IMR-90 (cell line): ENCODE measurements around the gene CCDC43. TPM values are rescaled to one million over a fixed set of nuclear protein-coding genes. Genes with fewer than 3 reads are reported as not detected.

Experiments used
- ATAC-seq: fragments of 200-7000 bp; cut with Tn5 transposase; 2 replicates; pipeline ENCODE4 v1.9.1; 2020; ENCODE audit warnings: low read depth, mild to moderate bottlenecking, moderate library complexity
- BruUV-seq: library from RNA; stranded (reverse); fragments of 400-500 nt; replicated peaks from 2 replicates; lab custom pipeline; 2021; lab: Mats Ljungman, UMichigan
- CTCF ChIA-PET: fragments of 300-600 bp; formaldehyde crosslinking; extraction: SDS; loops from one replicate; lab custom pipeline; 2021; ENCODE audit warnings: antibody characterized with exemption; lab: Yijun Ruan, JAX
- POLR2A ChIA-PET: fragments of 300-600 bp; sonication (Branson Sonifier 250); formaldehyde crosslinking; loops from one replicate; lab custom pipeline; 2022; ENCODE audit warnings: antibody characterized with exemption; ENCODE audit not compliant: unreplicated experiment; lab: Charles Lee
- DNase-seq: peaks from one replicate; pipeline ENCODE4 v3.0.0; 2013
- H2AFZ ChIP-seq: replicated peaks from 2 replicates; pipeline ENCODE3; 2013; ENCODE audit warnings: low read length, mild to moderate bottlenecking; ENCODE audit not compliant: poor library complexity
- H2AK5ac ChIP-seq: 2 replicates; pipeline ENCODE4 v1.6.1; 2013; ENCODE audit warnings: low read depth, low read length, inconsistent platforms
- H2AK9ac ChIP-seq: replicated peaks from 2 replicates; pipeline ENCODE3; 2013; ENCODE audit warnings: mild to moderate bottlenecking, low read depth, low read length, moderate library complexity; ENCODE audit not compliant: poor library complexity
- H2BK120ac ChIP-seq: 2 replicates; pipeline ENCODE4 v1.6.1; 2013; ENCODE audit warnings: low read depth, low read length, inconsistent platforms
- H2BK15ac ChIP-seq: 3 replicates; pipeline ENCODE4 v1.6.1; 2013; ENCODE audit warnings: low read depth, low read length, inconsistent platforms
- H2BK20ac ChIP-seq: 2 replicates; pipeline ENCODE4 v1.6.1; 2013; ENCODE audit warnings: low read depth, mild to moderate bottlenecking, inconsistent platforms, low read length, moderate library complexity
- H2BK5ac ChIP-seq: 2 replicates; pipeline ENCODE4 v1.6.1; 2013; ENCODE audit warnings: mild to moderate bottlenecking, low read depth, low read length, inconsistent platforms; ENCODE audit not compliant: poor library complexity, severe bottlenecking
- H3K14ac ChIP-seq: replicated peaks from 2 replicates; pipeline ENCODE4 v1.6.1; 2013; ENCODE audit warnings: low read depth, low read length, inconsistent platforms
- H3K18ac ChIP-seq: 2 replicates; pipeline ENCODE4 v1.6.1; 2013; ENCODE audit warnings: low read depth, low read length, control low read depth
- H3K23ac ChIP-seq: 2 replicates; pipeline ENCODE4 v1.6.1; 2013; ENCODE audit warnings: low read depth, low read length, inconsistent platforms
- H3K27ac ChIP-seq: 2 replicates; pipeline ENCODE4 v1.5.1; 2013; ENCODE audit warnings: mild to moderate bottlenecking, control low read depth, low read length; ENCODE audit not compliant: insufficient read depth
- H3K27me3 ChIP-seq: 2 replicates; pipeline ENCODE4 v1.6.1; 2013; ENCODE audit warnings: low read length; ENCODE audit not compliant: control insufficient read depth, insufficient read depth
- H3K36me3 ChIP-seq: 2 replicates; pipeline ENCODE4 v1.6.1; 2013; ENCODE audit warnings: low read length, mixed read lengths; ENCODE audit not compliant: control insufficient read depth, insufficient read depth
- H3K4ac ChIP-seq: 2 replicates; pipeline ENCODE4 v1.6.1; 2013; ENCODE audit warnings: low read depth, low read length, inconsistent platforms
- H3K4me1 ChIP-seq: 2 replicates; pipeline ENCODE4 v1.6.1; 2013; ENCODE audit warnings: low read length, mixed read lengths; ENCODE audit not compliant: control insufficient read depth, insufficient read depth
- H3K4me2 ChIP-seq: 2 replicates; pipeline ENCODE4 v1.6.1; 2013; ENCODE audit warnings: low read depth, mild to moderate bottlenecking, control low read depth, low read length, moderate library complexity
- H3K4me3 ChIP-seq: 2 replicates; pipeline ENCODE4 v1.5.1; 2013; ENCODE audit warnings: low read depth, mild to moderate bottlenecking, control low read depth, low read length, moderate library complexity; ENCODE audit not compliant: insufficient read depth
- H3K56ac ChIP-seq: 2 replicates; pipeline ENCODE4 v1.6.1; 2013; ENCODE audit warnings: low read length, inconsistent platforms; ENCODE audit not compliant: insufficient read depth; ENCODE audit errors: extremely low read depth
- H3K79me1 ChIP-seq, 2 experiments: 2 replicates each; pipeline ENCODE4 v1.6.1; 2013; ENCODE audit warnings: low read length in 2 of 2, inconsistent platforms in 1 of 2, low read depth in 1 of 2
- H3K9ac ChIP-seq: 2 replicates; pipeline ENCODE4 v1.6.1; 2013; ENCODE audit warnings: low read depth, low read length, control low read depth
- H3K9me1 ChIP-seq: 2 replicates; pipeline ENCODE4 v1.6.1; 2013; ENCODE audit warnings: low read length, inconsistent platforms; ENCODE audit not compliant: insufficient read depth
- H3K9me3 ChIP-seq: 2 replicates; pipeline ENCODE4 v1.6.1; 2013; ENCODE audit warnings: low read length; ENCODE audit not compliant: control insufficient read depth, insufficient read depth
- H4K20me1 ChIP-seq: 2 replicates; pipeline ENCODE4 v1.6.1; 2013; ENCODE audit warnings: low read length, inconsistent platforms; ENCODE audit not compliant: insufficient read depth
- H4K5ac ChIP-seq: 2 replicates; pipeline ENCODE4 v1.6.1; 2013; ENCODE audit warnings: mild to moderate bottlenecking, low read depth, low read length, control low read depth
- H4K8ac ChIP-seq, 2 experiments: 2 replicates each; pipeline ENCODE4 v1.6.1; 2013; ENCODE audit warnings: low read depth in 2 of 2, low read length in 2 of 2, control low read depth in 1 of 2, inconsistent platforms in 1 of 2
- H4K91ac ChIP-seq: 2 replicates; pipeline ENCODE4 v1.6.1; 2013; ENCODE audit warnings: low read depth, low read length, inconsistent platforms; ENCODE audit not compliant: insufficient read depth
- BHLHE40 ChIP-seq: fragments of 150-350 bp; IDR thresholded peaks from 2 replicates; pipeline ENCODE4 v1.6.1; 2016; ENCODE audit warnings: mild to moderate bottlenecking, low read depth, low read length
- CEBPB ChIP-seq: IDR thresholded peaks from 2 replicates; pipeline ENCODE4 v1.6.1; 2012; ENCODE audit warnings: low read depth, low read length, improper control_type of control experiment
- CHD1 ChIP-seq: IDR thresholded peaks from 2 replicates; pipeline ENCODE4 v1.6.1; 2012; ENCODE audit warnings: low read depth, low read length, improper control_type of control experiment
- CTCF ChIP-seq: conservative IDR thresholded peaks from 2 replicates; pipeline ENCODE4 v1.5.1; 2012; ENCODE audit warnings: mild to moderate bottlenecking, low read depth, low read length, improper control_type of control experiment
- ELK1 ChIP-seq: fragments of 150-350 bp; IDR thresholded peaks from 2 replicates; pipeline ENCODE4 v1.6.1; 2016; ENCODE audit warnings: low read depth, mild to moderate bottlenecking, low read length, moderate library complexity, borderline replicate concordance
- FOS ChIP-seq: fragments of 150-350 bp; IDR thresholded peaks from 2 replicates; pipeline ENCODE4 v1.6.1; 2016; ENCODE audit warnings: low read depth, low read length
- MAFK ChIP-seq: IDR thresholded peaks from 2 replicates; pipeline ENCODE4 v1.6.1; 2012; ENCODE audit warnings: low read depth, low read length, improper control_type of control experiment
- MAZ ChIP-seq: IDR thresholded peaks from 2 replicates; pipeline ENCODE4 v1.6.1; 2012; ENCODE audit warnings: low read depth, mild to moderate bottlenecking, low read length, improper control_type of control experiment, moderate library complexity, borderline replicate concordance
- MXI1 ChIP-seq: IDR thresholded peaks from 2 replicates; pipeline ENCODE4 v1.6.1; 2012; ENCODE audit warnings: low read depth, mild to moderate bottlenecking, low read length, moderate library complexity, borderline replicate concordance
- NFE2L2 ChIP-seq: fragments of 150-350 bp; IDR thresholded peaks from 2 replicates; pipeline ENCODE4 v1.6.1; 2016; ENCODE audit warnings: low read depth, mild to moderate bottlenecking, low read length
- POLR2A ChIP-seq: IDR thresholded peaks from 2 replicates; pipeline ENCODE4 v1.6.1; 2012; ENCODE audit warnings: mild to moderate bottlenecking, low read depth, low read length
- RAD21 ChIP-seq: IDR thresholded peaks from 2 replicates; pipeline ENCODE4 v1.6.1; 2012; ENCODE audit warnings: low read length, improper control_type of control experiment
- RCOR1 ChIP-seq: IDR thresholded peaks from 2 replicates; pipeline ENCODE4 v1.6.1; 2012; ENCODE audit warnings: mild to moderate bottlenecking, low read length, improper control_type of control experiment; ENCODE audit not compliant: insufficient replicate concordance
- RFX5 ChIP-seq: IDR thresholded peaks from 2 replicates; pipeline ENCODE4 v1.8.0; 2012; ENCODE audit warnings: low read depth, mild to moderate bottlenecking, low read length, moderate library complexity
- SMC3 ChIP-seq: fragments of 150-350 bp; IDR thresholded peaks from 2 replicates; pipeline ENCODE4 v1.6.1; 2016; ENCODE audit warnings: low read depth, mild to moderate bottlenecking, antibody characterized with exemption, low read length, moderate library complexity
- USF2 ChIP-seq: fragments of 150-350 bp; IDR thresholded peaks from 2 replicates; pipeline ENCODE4 v1.6.1; 2017; ENCODE audit warnings: mild to moderate bottlenecking, antibody characterized with exemption, low read length, low read depth
- WGBS, 2 experiments: methylation state at CpG; one replicate each; pipeline versions ENCODE4 v1.1.5 to v1.1.7; 2013; ENCODE audit warnings: missing lambda C conversion rate in 2 of 2; ENCODE audit not compliant: insufficient read length in 1 of 2; ENCODE audit errors: extremely low coverage in 2 of 2; 5-methylcytosine and 5-hydroxymethylcytosine counted together
- dilution Hi-C: fragments of 300-500 bp; cut with HindIII; formaldehyde crosslinking; loops from one replicate; pipeline ENCODE4 v1.14.3; 2018; ENCODE audit warnings: low sequenced_read_pairs; ENCODE audit not compliant: unreplicated experiment
- in situ Hi-C: fragments of 300-500 bp; cut with MboI; formaldehyde crosslinking; loops from 3 replicates; pipeline ENCODE4 v1.14.3; 2019; ENCODE audit warnings: low sequenced_read_pairs, inconsistent platforms, mixed read lengths
- intact Hi-C: fragments of 100-400 bp; cut with micrococcal nuclease; formaldehyde crosslinking; loops from 2 replicates; pipeline ENCODE4 v1.10.0; 2022
- polyA plus RNA-seq, 3 experiments: library from polyadenylated mRNA; depleted of rRNA; stranded (reverse); fragments of >200 nt; gene quantifications; 2 replicates each; pipeline ENCODE4 v1.2.3, GENCODE V29; 2012; ENCODE audit warnings: low replicate concordance in 1 of 3
- total RNA-seq: library from RNA; depleted of rRNA; stranded (reverse); fragments of >200 nt; gene quantifications from 2 replicates; pipeline ENCODE4 v1.2.3, GENCODE V29; 2012

Gene CCDC43
- total and polyA plus RNA-seq, 2 of the 4 experiments (the other 2 are of a cell fraction) = 11.3 to 20.8 TPM

DNA sequence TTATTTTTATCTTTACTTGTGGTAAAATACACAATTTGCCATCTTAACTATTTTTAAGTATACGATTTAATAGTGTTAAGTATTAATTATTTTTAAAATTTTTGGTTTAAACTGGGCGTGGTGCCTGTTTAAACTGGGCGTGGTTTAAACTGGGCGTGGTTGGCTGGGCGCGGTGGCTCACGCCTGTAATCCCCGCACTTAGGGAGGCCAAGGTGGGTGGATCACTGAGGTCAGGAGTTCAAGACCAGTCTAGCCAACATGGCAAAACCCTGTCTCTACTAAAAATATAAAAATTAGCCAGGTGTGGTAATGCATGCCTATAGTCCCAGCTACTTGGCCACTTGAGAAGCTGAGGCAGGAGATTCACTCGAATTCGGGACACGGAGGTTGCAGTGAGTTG is 4.0 kb upstream of the CCDC43 start:
- POLR2A ChIA-PET = no interaction called here

More for the DNA sequence above, 4.0 kb upstream of the CCDC43 start:
- Histone ChIP-seq H3K18ac (no peak overlapping the region), H3K14ac (no peak overlapping the region), H3K9me1 (peaks cover 8% of the 10 kb centered on the region; the same call in 1 of the 2 replicates), H3K4me2 (no peak overlapping the region), H3K27ac (no peak overlapping the region), H4K8ac (no peak overlapping the region), H4K5ac (no peak overlapping the region), H4K20me1 (no peaks in the 10 kb centered on the region), H2BK5ac (no peak overlapping the region), H2BK120ac (no peak overlapping the region), H3K36me3 (no peaks in the 10 kb centered on the region), H4K91ac (no peak overlapping the region), H3K79me1 (peaks cover 7 to 18% of the 10 kb centered on the region in 2 experiments; a peak in 3 of 4 replicates), H2BK20ac (no peak overlapping the region), H2AK9ac (no peak overlapping the region), H3K4me1 (0 out of 2 replicates have a peak, but pooled peaks cover 3% of the 10 kb centered on the region), H2AK5ac (no peak overlapping the region), H2BK15ac (no peak overlapping the region), H3K27me3 (no peaks in the 10 kb centered on the region), H2AFZ (no peak overlapping the region), H3K23ac (no peak overlapping the region), H3K56ac (no peak overlapping the region), H3K9ac (no peak overlapping the region), H3K4ac (no peak overlapping the region), H3K9me3 (no peaks in the 10 kb centered on the region), H3K4me3 (no peak overlapping the region)
- no peak for TF ChIP-seq RAD21
- no peak for TF ChIP-seq RCOR1
- no peak for TF ChIP-seq MAZ
- no peak for TF ChIP-seq SMC3
- no peak for TF ChIP-seq MAFK
- no peak for TF ChIP-seq NFE2L2
- no peak for TF ChIP-seq CTCF
- TF ChIP-seq USF2 = no peak
- TF ChIP-seq POLR2A = no peak
- TF ChIP-seq CEBPB = no peak
- TF ChIP-seq RFX5 = no peak
- no peak for TF ChIP-seq MXI1
- TF ChIP-seq CHD1 = no peak
- no peak for TF ChIP-seq ELK1
- TF ChIP-seq FOS = no peak
- no peak for TF ChIP-seq BHLHE40
- no peak for ATAC-seq
- in situ Hi-C loops (no loop called here), dilution Hi-C loops (no loop called here), intact Hi-C loops (no loop called here)
- CTCF ChIA-PET = no interaction called here
- 100% methylated on average over 1 of the region's 11 CpGs; no CpG with 5 or more reads in 1 of the 2 experiments for WGBS, 2 experiments
- no TSS peak for BruUV-seq
- DNase-seq = no peak
